HCT116 (cell line): ENCODE results near the gene BCL11B. TPM values are rescaled to one million over a fixed set of nuclear protein-coding genes. Genes with fewer than 3 reads are reported as not detected.

Source experiments
- ATAC-seq: fragments of 200-7000 bp; cut with Tn5 transposase; 2 replicates; pipeline ENCODE4 v1.9.1; 2020; ENCODE audit warnings: mild to moderate bottlenecking, moderate library complexity
- BruUV-seq: library from RNA; stranded (reverse); fragments of 400-500 nt; replicated peaks from 2 replicates; lab custom pipeline; 2021; lab: Mats Ljungman, UMichigan
- CTCF ChIA-PET: fragments of 300-600 bp; sonication (Branson Sonifier 250); formaldehyde crosslinking; loops from one replicate; lab custom pipeline; 2021; ENCODE audit warnings: antibody characterized with exemption; lab: Charles Lee
- POLR2A ChIA-PET: fragments of 300-600, 350-600 bp; sonication (Branson Sonifier 250); formaldehyde crosslinking; loops from one replicate; lab custom pipeline; 2021; ENCODE audit warnings: antibody characterized with exemption; lab: Charles Lee
- RAD21 ChIA-PET, 2 experiments: fragments of 300-600 bp; sonication (Branson Sonifier 250); formaldehyde crosslinking; loops; one replicate each; lab custom pipeline; 2023; ENCODE audit warnings: low total read pairs in 2 of 2; ENCODE audit not compliant: uncharacterized antibody in 2 of 2, unreplicated experiment in 2 of 2, low non-redundant PET in 1 of 2; lab: Charles Lee
- DNase-seq: peaks from one replicate; pipeline ENCODE4 v3.0.0-alpha.2; 2010; ENCODE audit warnings: low read depth, low spot score
- H2AFZ ChIP-seq: fragments of 200-600 bp; shearing (Covaris generic), sonication (generic); 2 replicates; pipeline ENCODE4 v1.6.1; 2017; ENCODE audit warnings: low read depth, mixed run types, mixed read lengths, antibody characterized with exemption, low read length; ENCODE audit not compliant: poor library complexity, severe bottlenecking
- H3K27ac ChIP-seq: 2 replicates; pipeline ENCODE4 v1.5.1; 2012; ENCODE audit warnings: low read depth, low read length
- H3K27me3 ChIP-seq: fragments of 200-600 bp; sonication (generic); 2 replicates; pipeline ENCODE4 v1.6.1; 2016; ENCODE audit warnings: mixed run types, low read length, mixed read lengths; ENCODE audit not compliant: insufficient read depth
- H3K36me3 ChIP-seq, 2 experiments: fragments of 200-500 bp in 1 of 2; fragments of 200-600 bp in 1 of 2; sonication (Bioruptor generic) in 1 of 2; sonication (generic) in 1 of 2; 2 replicates each; pipeline versions ENCODE4 v1.5.1 to v1.6.1; 2014 to 2016; ENCODE audit warnings: low read length in 2 of 2, inconsistent platforms in 1 of 2, mixed read lengths in 1 of 2, mixed run types in 1 of 2; ENCODE audit not compliant: insufficient read depth in 2 of 2, control insufficient read depth in 1 of 2
- H3K4me1 ChIP-seq, 2 experiments: fragments of 200-600 bp in 1 of 2; sonication (generic) in 1 of 2; 2 replicates each; pipeline versions ENCODE4 v1.5.1 to v1.6.1; 2012 to 2017; ENCODE audit warnings: low read length in 2 of 2, inconsistent platforms in 1 of 2, mild to moderate bottlenecking in 1 of 2, mixed read lengths in 1 of 2, mixed run types in 1 of 2, moderate library complexity in 1 of 2; ENCODE audit not compliant: insufficient read depth in 2 of 2, control insufficient read depth in 1 of 2
- H3K4me2 ChIP-seq: fragments of 200-600 bp; sonication (generic); 2 replicates; pipeline ENCODE4 v1.6.1; 2017; ENCODE audit warnings: mixed run types, low read length, mixed read lengths
- H3K4me3 ChIP-seq, 2 experiments: fragments of 200-600 bp in 1 of 2; sonication (generic) in 1 of 2; replicated peaks in 1 of 2; 2 replicates each; pipeline ENCODE4 v1.5.1; 2011 to 2016; ENCODE audit warnings: low read length in 2 of 2, control low read depth in 1 of 2, low read depth in 1 of 2, mild to moderate bottlenecking in 1 of 2, mixed read lengths in 1 of 2, mixed run types in 1 of 2
- H3K79me2 ChIP-seq: fragments of 200-600 bp; sonication (generic); 2 replicates; pipeline ENCODE4 v1.6.1; 2017; ENCODE audit warnings: mild to moderate bottlenecking, mixed run types, low read length, moderate library complexity, mixed read lengths; ENCODE audit not compliant: insufficient read depth
- H3K9ac ChIP-seq: fragments of 200-600 bp; sonication (generic); 2 replicates; pipeline ENCODE4 v1.6.1; 2016; ENCODE audit warnings: low read length, mixed read lengths
- H3K9me2 ChIP-seq: fragments of 200-600 bp; sonication (generic), shearing (Covaris generic); 2 replicates; pipeline ENCODE4 v1.6.1; 2017; ENCODE audit warnings: mixed run types, mild to moderate bottlenecking, moderate library complexity; ENCODE audit not compliant: insufficient read depth
- H3K9me3 ChIP-seq, 2 experiments: fragments of 200-500 bp in 1 of 2; fragments of 200-600 bp in 1 of 2; sonication (Bioruptor generic) in 1 of 2; sonication (generic) in 1 of 2; 2 replicates each; pipeline ENCODE4 v1.6.1; 2014 to 2017; ENCODE audit warnings: low read length in 2 of 2, mixed read lengths in 2 of 2, inconsistent platforms in 1 of 2, low read depth in 1 of 2, mild to moderate bottlenecking in 1 of 2, mixed run types in 1 of 2, moderate library complexity in 1 of 2; ENCODE audit not compliant: control insufficient read depth in 1 of 2, insufficient read depth in 1 of 2
- H4K20me1 ChIP-seq: fragments of 200-600 bp; sonication (generic), shearing (Covaris generic); 2 replicates; pipeline ENCODE4 v1.6.1; 2017; ENCODE audit warnings: mixed run types, mild to moderate bottlenecking, moderate library complexity; ENCODE audit not compliant: insufficient read depth
- CEBPB ChIP-seq: IDR thresholded peaks from 2 replicates; pipeline ENCODE4 v1.6.1; 2012; ENCODE audit warnings: low read depth
- ELF1 ChIP-seq: IDR thresholded peaks from 2 replicates; pipeline ENCODE4 v1.6.1; 2012; ENCODE audit warnings: low read depth, borderline replicate concordance
- FOSL1 ChIP-seq: IDR thresholded peaks from 2 replicates; pipeline ENCODE4 v1.6.1; 2012; ENCODE audit warnings: low read depth
- JUND ChIP-seq: IDR thresholded peaks from 2 replicates; pipeline ENCODE4 v1.6.1; 2012
- POLR2A ChIP-seq: IDR thresholded peaks from 2 replicates; pipeline ENCODE4 v1.7.0; 2011; ENCODE audit warnings: borderline replicate concordance; ENCODE audit not compliant: insufficient read depth, insufficient read length; ENCODE audit errors: extremely low read depth
- POLR2AphosphoS5 ChIP-seq: IDR thresholded peaks from 2 replicates; pipeline ENCODE4 v1.6.1; 2011; ENCODE audit warnings: mild to moderate bottlenecking, low read depth, low read length, moderate library complexity
- RAD21 ChIP-seq: IDR thresholded peaks from 2 replicates; pipeline ENCODE4 v1.6.1; 2012; ENCODE audit warnings: low read depth, mild to moderate bottlenecking
- SRF ChIP-seq: IDR thresholded peaks from 2 replicates; pipeline ENCODE4 v1.6.1; 2012; ENCODE audit warnings: low read depth
- TCF7L2 ChIP-seq: IDR thresholded peaks from 2 replicates; pipeline ENCODE4 v1.7.0; 2011; ENCODE audit warnings: borderline replicate concordance, inconsistent platforms; ENCODE audit not compliant: insufficient read depth, insufficient read length; ENCODE audit errors: extremely low read depth
- ZFX ChIP-seq: fragments of 450-650 bp; IDR thresholded peaks from 2 replicates; pipeline ENCODE4 v1.6.1; 2017
- ZNF274 ChIP-seq: fragments of 200-500 bp; sonication (Bioruptor generic); IDR thresholded peaks from 2 replicates; pipeline ENCODE4 v1.6.1; 2014; ENCODE audit warnings: mild to moderate bottlenecking, low read depth, low read length, inconsistent platforms
- intact Hi-C: fragments of 100-400 bp; cut with micrococcal nuclease; formaldehyde crosslinking; loops from 2 replicates; pipeline ENCODE4 v1.10.0; 2022
- total RNA-seq: library from RNA; stranded (reverse); gene quantifications from one replicate; pipeline ENCODE4 v1.2.1, GENCODE V29; 2021; ENCODE audit not compliant: unreplicated experiment
- TF ChIP-seq, protein P1 (sequence below): IDR thresholded peaks from 2 replicates; pipeline ENCODE4 v1.6.1; 2011; ENCODE audit warnings: mild to moderate bottlenecking, low read length, moderate library complexity; ENCODE audit not compliant: insufficient replicate concordance; ENCODE audit errors: extremely low read depth
- TF ChIP-seq, protein P2 (sequence below): IDR thresholded peaks from 2 replicates; pipeline ENCODE4 v1.6.1; 2012
- TF ChIP-seq, protein P3 (sequence below), 3 experiments: fragments of 200-600 bp in 1 of 3; sonication (generic) in 1 of 3; IDR thresholded peaks in 2 of 3; conservative IDR thresholded peaks in 1 of 3; 2 replicates each; pipeline ENCODE4 v1.5.1; 2012 to 2017; ENCODE audit warnings: low read depth in 2 of 3, low read length in 2 of 3, antibody characterized with exemption in 1 of 3, borderline replicate concordance in 1 of 3, control low read depth in 1 of 3, mild to moderate bottlenecking in 1 of 3, mixed read lengths in 1 of 3, mixed run types in 1 of 3, moderate library complexity in 1 of 3; ENCODE audit not compliant: insufficient read depth in 1 of 3

Gene BCL11B
- total RNA-seq, 1 experiment from 2014 or later = 1.1 TPM

DNA sequence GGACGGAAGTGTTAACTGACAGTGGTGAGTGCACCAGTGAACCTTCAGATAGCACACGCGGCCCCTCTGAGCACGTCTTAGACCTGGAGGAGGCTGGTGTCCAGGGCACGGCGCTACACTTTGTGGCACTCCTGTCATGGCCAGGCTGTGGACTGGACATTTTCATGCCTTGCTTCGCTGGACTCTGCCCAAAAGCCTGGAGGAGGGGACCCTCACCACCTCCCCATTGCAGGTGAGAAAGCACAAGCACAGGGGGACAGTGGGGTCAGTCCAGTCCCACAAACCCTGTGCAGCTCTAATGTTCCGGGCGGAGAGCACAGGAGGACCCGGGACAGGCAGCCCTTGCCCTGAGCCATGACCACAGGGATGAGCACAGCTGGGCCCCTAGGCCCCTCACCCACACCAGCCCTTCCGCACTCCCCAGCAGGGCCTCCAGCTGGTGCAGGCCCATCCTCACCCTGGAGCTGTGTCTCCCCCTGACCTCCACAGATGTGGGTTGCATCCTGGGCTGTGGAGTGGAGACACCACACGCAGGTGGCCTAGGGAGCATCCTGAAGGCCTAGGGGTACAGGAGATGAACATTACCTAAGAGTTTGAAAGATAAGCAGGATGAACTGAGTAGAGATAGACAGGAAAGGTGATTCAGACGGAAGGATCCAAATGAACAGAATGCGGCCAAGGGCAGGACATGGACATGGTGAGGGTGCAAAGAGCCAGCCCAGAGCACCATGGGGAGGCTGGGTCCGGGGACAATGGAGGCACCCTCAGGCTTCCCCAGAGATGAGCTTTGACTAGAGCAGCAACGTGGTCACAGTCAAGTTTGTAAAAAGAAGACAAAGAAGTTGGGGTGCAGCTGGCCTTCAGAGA is 132.8 kb downstream of the BCL11B start:
- Histone ChIP-seq H2AFZ (no peak overlapping the region), H3K27ac (no peak overlapping the region), H3K4me2 (no peak overlapping the region), H3K9ac (no peak overlapping the region), H3K4me1 (peaks cover 0 to 7% of the 10 kb centered on the region in 2 experiments; a peak in 1 of 4 replicates), H3K27me3 (no peaks in the 10 kb centered on the region), H3K9me3 (no peaks in the 10 kb centered on the region), H3K4me3 (no peak overlapping the region), H3K9me2 (no peaks in the 10 kb centered on the region), H4K20me1 (no peaks in the 10 kb centered on the region), H3K36me3 (no peaks in the 10 kb centered on the region), H3K79me2 (no peaks in the 10 kb centered on the region)
- POLR2A ChIA-PET = no interaction called here
- CTCF ChIA-PET = no interaction called here
- ATAC-seq (no peak), DNase-seq (no peak)
- RAD21 ChIA-PET = no interaction called here
- BruUV-seq = no TSS peak
- intact Hi-C loops = no loop called here
- TF ChIP-seq ZFX (no peak), JUND (no peak), RAD21 (no peak), SRF (no peak), CEBPB (no peak), POLR2A (no peak), ZNF274 (no peak), FOSL1 (no peak), POLR2AphosphoS5 (no peak), TCF7L2 (no peak), ELF1 (no peak)
- TF ChIP-seq, protein P1, sequence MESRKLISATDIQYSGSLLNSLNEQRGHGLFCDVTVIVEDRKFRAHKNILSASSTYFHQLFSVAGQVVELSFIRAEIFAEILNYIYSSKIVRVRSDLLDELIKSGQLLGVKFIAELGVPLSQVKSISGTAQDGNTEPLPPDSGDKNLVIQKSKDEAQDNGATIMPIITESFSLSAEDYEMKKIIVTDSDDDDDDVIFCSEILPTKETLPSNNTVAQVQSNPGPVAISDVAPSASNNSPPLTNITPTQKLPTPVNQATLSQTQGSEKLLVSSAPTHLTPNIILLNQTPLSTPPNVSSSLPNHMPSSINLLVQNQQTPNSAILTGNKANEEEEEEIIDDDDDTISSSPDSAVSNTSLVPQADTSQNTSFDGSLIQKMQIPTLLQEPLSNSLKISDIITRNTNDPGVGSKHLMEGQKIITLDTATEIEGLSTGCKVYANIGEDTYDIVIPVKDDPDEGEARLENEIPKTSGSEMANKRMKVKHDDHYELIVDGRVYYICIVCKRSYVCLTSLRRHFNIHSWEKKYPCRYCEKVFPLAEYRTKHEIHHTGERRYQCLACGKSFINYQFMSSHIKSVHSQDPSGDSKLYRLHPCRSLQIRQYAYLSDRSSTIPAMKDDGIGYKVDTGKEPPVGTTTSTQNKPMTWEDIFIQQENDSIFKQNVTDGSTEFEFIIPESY = no peak
- TF ChIP-seq, protein P2, sequence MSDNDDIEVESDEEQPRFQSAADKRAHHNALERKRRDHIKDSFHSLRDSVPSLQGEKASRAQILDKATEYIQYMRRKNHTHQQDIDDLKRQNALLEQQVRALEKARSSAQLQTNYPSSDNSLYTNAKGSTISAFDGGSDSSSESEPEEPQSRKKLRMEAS = no peak
- TF ChIP-seq, protein P3, sequence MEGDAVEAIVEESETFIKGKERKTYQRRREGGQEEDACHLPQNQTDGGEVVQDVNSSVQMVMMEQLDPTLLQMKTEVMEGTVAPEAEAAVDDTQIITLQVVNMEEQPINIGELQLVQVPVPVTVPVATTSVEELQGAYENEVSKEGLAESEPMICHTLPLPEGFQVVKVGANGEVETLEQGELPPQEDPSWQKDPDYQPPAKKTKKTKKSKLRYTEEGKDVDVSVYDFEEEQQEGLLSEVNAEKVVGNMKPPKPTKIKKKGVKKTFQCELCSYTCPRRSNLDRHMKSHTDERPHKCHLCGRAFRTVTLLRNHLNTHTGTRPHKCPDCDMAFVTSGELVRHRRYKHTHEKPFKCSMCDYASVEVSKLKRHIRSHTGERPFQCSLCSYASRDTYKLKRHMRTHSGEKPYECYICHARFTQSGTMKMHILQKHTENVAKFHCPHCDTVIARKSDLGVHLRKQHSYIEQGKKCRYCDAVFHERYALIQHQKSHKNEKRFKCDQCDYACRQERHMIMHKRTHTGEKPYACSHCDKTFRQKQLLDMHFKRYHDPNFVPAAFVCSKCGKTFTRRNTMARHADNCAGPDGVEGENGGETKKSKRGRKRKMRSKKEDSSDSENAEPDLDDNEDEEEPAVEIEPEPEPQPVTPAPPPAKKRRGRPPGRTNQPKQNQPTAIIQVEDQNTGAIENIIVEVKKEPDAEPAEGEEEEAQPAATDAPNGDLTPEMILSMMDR (IDR thresholded peaks at IDR 0.05 in 2 of 3, conservative IDR thresholded peaks at IDR 0.05 in 1 of 3; ENCODE audit: borderline replicate concordance in 1 of 3, insufficient read depth in 1 of 3, low read depth in 2 of 3, low read length in 2 of 3) = no peak
